NOMO-1 (cell line): ENCODE results near the gene KRTAP5-2.

Source experiments
- DNase-seq, 2 experiments: peaks; one replicate each; lab custom pipeline; 2025; ENCODE audit not compliant: unreplicated experiment in 2 of 2; lab: John Stamatoyannopoulos, UW

The KRTAP5-2 gene

DNA sequence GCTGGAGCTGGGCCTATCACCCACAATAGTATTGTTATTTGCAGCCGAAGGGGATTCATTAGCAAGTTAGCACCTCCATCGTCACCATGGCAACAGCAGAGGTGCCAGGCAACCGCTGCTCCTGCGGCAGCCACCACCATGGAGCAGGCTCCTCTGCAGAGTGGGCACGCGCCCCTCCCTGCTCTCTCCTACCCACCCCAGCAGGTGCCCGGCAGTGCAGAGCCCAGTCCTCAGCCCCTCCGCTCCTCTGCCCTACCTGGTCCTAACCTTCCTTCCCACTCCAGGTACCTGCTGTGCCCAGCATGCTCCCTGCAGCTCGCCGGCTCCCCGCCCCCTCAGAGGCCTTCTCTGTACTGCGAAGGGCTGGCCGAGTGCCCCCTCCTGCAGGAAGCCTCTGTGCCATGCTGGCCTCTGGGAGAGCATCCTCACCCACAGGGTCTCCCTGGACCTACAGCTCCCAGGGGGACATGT, 29.6 kb downstream of the KRTAP5-2 start:
- DNase-seq = no peak

DNA sequence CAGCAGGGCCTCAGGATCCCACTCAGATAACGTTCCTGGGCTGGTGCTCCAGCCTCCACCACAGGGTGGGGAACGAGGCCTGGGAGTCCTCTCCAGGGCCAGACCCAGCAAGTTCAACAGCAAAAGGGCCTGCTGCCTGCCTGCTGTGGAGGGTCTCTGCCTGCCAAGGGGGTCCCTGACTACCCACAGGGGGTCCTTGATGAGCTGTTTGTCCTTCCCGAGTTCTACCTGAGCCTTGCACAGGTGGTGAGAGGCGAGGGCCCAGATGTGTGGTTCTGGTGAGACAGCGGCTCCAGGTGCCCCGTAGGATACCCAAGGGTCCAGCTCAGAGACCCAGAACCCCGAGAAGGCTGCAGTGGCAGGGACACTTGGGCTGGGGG, 30.4 kb downstream of the KRTAP5-2 start:
- DNase-seq = no peak

DNA sequence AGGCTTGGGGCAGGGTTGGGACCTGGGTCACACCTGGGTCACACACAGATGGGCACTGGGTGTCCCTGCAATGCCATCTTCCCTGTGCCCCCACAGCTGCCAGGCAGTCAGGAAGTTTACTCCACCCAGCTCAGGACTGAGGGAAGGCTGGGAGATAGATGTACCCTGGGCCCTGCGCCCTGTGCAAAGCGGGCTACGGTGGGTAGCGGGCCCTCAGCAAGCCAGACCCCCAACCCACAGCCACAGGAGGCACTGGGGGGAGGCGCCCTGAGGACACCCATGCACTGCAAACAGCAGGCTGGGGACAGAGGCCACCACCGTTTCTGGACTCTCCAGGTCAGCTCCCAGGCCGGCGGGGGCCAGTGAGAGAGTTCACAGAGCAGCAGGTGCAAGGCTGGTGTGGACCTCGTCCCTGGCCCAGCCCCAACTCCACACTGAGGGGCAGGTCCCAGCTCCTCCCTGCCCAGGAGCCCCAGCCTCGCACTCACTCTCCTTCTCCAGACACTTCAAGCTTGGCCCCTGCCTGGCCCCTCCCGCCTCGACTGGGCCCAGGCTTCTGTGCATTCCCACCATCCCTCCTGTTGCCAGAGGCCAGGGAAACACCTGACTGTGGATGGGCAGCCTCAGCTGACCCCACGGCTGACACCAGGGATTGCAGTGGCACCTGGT, 30.9 kb downstream of the KRTAP5-2 start:
- DNase-seq = no peak

DNA sequence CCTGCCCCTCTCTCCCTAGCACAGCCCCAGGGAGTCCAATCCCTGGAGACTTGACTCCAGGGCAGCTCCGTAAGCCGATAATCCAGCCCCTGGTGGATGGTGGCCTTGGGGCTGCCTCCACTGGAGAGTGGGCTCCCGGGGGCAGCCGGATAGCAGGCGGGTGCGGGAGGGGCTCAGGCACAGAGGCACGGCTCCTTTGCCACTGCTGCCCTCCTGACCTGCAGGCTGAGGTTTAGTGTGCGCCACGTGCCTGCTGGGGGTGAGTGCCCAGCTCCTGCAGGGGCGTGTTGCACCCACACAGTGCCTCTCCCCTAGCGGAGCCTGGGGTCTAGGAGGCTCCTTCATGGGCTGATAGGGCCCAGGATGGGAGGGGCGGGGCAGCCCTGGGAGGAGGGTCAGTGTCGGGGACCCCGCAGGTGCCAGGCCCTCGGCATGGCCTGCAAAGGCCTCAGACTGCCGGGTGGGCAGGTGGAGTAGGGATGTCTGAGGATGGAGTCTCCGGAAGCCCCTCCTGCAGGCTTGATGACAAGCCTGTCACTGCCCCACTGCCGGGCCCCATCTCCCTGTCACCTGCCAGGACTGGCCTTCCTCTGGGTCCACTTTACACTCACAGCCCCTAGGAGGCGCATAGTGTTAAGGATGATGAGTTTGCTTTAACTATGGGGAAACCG, 31.6 kb downstream of the KRTAP5-2 start:
- DNase-seq = no peak

DNA sequence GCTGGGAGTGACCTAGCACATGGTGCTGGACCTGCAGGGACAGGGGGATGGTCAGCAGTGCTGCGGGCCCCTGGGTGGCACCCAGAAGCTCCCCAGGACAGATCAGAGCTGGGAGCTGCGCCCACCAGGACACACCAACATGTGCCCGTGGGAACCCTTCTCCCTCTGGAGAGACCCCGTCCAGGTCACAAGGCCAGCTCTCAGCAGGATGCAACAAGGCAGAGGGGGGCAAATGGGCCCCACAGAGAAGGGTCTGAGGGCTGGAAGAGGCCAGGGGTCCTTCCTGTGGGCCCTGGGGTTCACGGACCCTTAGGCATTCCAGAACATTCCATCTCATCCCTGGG, 32.2 kb downstream of the KRTAP5-2 start:
- no peak for DNase-seq

DNA sequence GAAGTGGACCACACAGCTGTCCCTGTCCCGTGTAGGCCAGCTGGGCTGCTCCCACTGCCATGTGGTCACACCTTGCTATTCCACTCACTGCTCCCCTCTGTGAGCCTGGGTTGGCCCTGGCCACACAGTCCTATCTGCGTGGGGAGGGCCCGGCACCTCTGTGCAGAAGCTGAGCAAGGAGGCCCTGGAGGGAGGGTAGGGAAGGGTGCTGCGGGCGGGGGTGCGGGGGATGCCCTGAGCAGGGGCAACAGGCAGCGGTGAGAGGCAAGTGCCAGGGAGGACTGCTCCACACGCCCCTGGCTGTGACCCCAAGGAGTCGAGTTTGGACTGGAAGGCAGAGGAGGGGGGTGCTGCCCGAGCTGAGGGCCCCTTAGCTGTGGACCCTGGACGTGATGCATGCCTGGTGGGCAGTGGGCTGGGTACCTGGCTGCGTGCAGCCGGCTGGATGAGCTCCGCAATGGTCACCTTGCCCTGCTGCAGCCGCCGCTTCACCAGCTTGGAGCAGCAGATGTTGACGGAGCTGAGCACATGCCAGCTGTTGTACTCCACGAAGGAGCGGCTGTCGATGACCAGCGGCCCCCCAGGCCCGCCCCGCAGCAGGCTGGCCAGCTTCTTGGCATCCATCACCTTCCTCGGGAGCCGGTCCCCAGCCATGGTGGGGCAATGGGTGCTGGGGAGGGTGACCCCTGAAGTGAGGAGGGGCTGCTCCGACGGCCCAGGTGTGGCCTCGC, 32.8 kb downstream of the KRTAP5-2 start:
- no peak for DNase-seq

DNA sequence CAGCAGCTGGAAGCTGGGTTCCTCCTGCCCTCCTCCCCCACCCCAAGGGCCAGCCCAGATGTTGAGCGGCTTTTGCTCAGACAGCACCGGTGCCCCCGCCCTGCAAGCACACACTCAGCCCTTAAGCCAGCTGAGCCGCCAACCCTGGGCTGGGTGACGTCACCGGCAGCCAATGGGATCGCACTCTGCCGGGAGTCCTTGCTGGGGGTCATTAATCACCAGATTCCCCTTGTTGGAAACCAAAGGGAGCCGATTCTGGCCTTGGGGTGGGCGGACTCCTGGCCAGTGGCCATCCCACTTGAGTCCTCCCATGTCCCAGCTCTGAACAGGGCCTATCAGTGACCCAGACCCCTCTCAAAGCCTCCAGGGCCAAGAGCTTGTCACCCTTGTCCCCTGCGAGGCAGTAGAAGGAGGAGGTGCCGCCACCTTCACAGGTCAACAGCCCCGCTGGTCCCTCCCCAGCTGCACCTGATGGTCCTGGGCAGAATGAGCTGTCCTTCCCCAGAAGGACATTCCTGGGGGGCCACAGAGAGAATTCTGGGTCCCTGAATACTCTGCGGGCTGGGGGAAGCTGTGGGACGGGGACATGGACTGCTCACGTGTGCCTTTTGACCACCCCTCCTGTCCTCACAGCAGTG, 33.4 kb downstream of the KRTAP5-2 start:
- DNase-seq = no peak

DNA sequence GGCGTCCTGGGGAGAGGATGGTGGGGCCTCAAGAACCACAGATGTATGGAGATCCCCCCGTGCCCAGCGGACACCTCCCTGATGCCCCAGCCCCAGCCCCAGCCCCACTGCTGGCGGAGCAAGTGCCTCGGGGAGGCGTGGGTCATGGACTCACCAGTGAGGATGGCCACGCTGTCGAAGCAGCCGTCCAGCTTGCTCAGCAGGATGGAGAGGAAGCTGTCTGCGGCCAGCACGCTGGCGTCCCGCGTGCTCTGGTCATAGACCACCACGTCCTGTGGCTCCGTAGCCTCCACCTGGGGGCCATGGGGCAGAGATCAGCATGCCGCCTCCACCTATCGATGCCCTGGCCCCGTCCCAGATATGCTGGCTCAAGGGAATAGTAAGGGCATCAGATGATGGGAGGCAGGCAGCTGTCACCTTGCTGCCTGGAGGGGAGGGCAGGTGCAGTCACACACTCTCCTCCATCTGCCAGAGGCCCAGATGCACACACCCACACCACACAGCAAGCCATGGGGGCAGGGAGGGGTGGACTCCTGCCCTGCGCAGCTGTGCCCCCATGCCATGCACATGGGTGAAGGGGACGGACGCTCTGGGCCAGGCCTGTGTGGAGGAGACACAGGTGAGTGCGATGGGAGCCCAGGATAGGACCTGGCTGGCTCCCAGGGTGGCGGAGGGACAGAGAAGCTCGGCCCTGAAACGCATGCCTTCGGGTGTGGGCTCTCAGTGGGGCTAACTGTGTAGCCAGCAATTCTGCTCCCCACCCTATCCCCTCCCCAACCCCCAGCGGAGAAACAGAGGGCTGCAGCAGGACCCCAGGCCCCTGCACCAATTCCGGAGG, 34.2 kb downstream of the KRTAP5-2 start:
- no peak for DNase-seq

DNA sequence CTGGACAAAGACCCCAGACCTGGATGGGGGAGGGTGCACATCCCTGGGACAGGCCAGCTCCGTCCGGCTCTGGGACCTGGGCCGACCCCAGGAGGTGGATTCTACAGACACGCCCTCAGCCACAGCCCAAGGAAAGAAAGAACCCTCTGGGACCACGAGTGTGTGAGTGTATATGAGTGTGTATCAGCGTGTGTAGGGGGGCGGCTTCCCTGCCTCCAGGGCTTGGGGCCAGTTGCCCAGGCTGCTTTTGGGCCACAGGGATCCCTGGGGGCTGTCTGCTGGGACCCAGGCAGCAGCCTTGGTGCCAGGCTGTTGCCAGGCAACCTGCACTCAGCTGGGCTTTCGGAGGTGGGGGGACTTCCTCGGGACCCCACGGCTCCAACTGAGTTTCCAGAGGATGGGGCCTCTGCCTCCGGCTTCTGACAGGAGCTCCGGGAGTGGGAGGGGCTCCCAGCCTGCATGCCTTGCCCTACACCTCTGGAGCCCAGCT, 34.9 kb downstream of the KRTAP5-2 start:
- DNase-seq = no peak

DNA sequence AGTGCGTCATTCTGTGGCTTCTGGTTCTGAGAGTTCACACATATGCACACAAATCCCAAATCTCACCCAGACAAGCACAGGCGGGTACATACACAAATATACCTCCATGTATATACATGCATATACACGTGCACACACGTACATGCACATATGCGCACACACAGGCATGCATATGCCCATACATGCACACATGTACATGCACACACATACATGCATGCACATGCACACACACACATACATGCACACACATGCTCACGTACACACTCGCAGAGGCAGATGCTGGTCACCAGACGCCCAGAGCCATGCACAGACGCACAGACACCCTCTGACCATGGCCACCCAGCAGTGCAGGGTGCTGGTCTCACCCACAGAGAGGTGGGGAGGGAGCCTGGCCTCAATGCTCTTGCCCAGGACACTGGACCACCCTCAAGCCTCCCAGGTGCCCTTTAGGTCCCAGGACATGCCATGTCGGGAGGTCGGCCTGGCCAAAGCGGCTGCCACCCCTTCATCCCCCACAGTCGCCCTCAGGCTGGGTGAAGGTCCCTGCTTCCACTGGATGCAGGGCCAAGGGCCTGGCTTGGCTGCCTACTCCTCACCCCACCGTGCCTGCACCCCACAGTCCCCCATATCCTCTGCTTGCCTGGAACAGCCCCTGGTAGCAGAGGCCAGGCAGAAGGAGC, 35.5 kb downstream of the KRTAP5-2 start:
- no peak for DNase-seq

DNA sequence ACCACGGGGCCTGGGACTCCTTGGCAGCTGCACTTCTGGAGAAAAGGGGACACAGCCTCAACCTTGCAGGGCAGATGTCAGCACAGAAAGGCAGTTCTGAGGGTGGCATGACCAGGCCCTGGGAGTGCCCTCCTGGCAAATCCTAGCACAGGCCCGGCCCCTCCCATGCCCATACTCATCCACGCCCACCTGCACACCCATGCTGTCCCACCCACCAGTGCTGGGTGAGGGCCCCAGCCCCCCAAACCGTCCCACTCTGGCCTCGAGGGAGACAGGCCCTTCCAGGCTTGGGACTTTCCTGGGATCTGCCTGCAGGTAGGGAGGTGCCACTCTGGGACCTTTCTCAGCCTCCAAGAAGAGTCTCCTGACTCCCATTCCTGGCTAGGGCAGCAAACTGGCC, 36.1 kb downstream of the KRTAP5-2 start:
- no peak for DNase-seq

DNA sequence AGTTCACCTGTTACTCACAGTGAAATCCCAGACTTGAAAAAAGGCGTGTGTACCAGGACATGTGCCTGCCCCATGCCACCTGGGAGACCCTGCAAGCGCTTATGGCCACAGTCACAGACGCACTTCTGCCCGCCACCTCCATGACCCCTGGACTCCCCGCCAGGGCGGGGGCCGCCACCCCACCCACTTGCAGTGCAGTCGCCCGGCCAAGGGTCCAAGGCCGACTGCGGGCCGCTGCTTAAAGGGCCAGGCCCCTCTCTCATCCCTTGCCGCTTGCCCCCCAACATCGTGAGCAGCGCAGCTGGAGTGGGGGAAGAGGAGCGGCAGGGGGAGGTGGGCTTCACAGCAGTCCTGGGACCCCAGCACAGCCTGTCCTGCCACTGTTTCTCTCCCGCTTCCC, 36.8 kb downstream of the KRTAP5-2 start:
- no peak for DNase-seq

DNA sequence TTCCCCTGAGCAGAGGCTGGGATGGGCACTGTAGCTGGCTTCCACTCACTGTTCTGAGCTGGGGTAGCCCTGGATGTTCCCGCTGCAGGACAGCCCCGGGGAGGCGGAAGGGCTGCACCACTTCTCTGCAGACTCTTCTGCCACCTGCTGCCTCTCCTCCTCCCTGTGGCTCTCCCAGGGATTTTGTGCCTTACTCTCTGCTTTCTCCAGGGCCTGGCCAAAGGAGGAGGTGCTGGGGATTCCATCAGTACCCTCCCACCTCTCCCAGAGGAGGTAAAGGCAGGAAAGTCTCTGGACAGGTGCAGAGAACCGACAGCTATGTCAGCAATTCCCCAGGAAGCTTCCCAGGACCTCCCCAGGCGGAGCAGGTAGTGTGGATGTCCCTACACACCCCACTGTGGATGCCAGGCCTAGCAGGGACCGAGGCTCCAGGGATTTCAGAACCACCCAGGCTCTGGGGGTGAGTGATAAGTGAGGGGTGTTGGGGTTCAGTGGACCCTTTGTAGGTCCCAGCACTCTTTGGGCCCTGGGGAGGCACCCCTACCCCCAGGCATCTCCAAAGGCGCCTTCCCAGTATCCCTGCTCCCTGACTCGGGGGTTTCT, 37.3 kb downstream of the KRTAP5-2 start:
- no peak for DNase-seq

DNA sequence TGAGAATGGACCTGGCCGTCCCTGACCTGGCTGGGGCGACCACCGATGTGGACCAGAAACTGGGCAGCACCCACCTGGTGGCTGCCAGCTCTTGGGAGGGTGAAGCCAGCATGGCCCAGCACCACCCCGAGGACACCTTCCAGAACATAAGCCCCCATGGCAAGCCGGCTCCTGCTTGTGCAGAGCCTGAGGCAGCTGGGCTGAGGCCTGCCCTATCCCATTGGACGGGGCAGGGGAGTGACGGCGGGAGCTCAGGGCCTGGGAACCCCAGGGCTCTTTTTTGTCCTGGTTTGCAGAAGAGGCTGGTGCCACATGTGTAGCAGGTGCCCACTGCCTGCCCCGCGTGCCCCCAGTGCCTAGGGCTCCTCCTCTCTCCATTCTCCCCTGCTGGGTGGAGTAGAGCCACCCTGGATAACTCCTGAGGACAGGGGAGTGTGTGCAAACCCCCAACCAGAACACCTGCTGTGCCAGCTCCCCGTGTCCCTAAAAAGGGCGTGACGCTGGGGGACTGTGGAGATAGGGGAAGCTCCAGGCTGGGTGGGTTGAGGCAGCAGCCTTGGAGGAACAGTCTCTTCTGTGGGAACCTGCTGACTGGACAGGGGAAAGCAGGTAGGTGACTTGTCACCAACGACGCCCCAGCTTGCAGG, 38.0 kb downstream of the KRTAP5-2 start:
- no peak for DNase-seq

DNA sequence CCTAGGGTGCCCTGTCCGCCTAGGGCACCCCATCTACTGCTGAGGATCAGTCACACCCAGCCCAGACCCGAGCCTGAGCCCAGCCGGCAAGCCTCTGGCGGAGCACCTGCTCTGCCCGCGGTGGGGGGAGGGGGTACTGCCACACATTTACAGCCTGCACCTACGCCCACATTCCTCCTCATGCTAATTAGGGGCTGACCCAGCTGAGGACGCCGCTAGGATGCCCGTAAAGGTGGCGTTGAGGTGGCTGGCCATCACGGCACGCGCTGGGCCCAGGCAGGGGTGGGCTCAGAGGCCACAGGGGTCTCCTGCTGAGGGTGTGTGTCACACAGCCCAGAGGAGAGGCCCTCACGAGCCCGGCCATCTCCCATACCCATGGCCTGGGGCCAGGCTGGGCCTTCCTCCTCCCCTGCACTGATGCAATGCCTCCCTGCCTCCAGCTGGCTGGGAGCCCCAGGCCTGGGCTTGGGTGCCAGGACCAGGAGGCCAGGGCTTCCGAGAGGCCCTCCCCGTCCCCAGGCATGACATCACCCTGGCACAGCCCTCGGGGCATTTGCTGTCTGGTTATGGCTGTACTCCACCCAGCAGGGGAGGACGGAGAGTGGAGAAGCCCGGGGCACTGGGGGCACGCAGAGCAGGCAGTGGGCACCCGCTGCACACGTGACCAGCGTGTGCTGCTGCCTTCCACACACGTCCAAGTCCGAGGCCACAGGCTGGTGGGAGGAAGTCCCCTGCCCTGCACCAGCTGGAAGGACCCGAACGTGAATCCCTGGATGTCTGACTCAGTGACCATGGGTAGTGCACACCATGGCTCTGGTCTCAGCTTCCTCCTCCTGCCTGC, 38.8 kb downstream of the KRTAP5-2 start:
- DNase-seq = no peak

DNA sequence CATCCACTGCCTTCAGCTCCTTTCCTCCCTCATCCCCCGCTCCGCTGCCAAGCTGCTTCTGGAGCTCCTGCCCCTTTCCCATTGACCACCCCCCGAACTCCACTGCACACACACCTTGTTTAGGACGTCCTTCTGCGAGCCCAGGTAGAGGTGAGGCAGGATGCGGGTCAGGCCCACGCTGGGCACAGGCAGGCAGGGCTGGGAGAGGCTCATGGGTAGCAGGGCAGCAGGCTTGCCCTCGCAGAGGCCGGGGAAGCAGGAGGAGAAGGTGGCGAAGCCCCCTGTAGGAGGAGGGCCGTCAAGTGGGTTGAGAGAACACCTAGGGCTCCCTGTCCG, 39.4 kb downstream of the KRTAP5-2 start:
- DNase-seq = no peak

DNA sequence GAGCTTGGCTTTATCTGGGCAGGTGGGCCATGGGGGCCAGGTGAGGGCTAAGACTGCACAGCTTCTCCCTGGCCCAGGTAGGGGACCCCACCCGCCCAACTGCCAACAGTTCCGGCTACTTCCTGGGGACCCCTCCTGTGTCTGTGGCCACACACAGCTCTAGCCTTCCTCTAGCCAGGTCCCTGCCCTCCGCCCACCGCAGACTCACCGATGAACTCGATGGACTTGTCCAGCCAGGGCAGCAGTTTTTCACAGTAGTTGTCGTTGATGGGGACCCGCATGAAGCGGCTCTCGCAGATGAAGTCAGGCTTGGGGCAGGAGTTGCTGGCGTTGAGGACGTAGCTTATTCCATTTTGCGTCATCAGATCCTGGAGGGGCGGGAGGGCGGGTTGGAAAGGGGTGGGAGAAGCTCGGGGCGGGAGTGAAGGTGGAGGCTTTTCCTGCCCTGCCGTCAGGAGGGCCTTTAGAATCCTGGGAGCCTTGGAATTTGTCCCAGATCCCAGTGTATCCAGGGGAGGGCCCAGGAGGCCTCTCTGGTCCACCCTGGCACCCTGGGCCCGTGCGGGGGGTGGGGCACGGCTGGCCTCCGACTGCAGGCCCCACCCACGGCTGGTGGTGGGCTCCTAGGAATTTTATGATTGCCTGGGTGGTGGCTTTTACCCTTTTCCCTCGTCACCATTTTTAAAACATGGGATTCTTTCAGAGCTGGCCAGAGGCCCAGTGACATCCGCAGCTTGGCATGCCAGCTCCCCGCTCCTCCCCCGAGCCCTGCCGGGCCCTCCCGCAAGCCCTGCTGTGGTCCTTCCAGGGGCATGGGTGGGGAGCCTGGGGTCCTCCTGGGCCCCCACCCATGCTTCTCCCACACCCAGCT, 40.0 kb downstream of the KRTAP5-2 start:
- DNase-seq = no peak
